GM23338 (cell line): ENCODE data around the gene CAMTA1. TPM values are rescaled to one million over a fixed set of nuclear protein-coding genes. Genes with fewer than 3 reads are reported as not detected.

Experiments
- ATAC-seq: fragments of 200-7000 bp; cut with Tn5 transposase; 3 replicates; pipeline ENCODE4 v1.9.1; 2020
- DNase-seq: peaks from one replicate; pipeline ENCODE4 v3.0.0-alpha.2; 2015; ENCODE audit warnings: low spot score
- H2AFZ ChIP-seq: fragments of 200-600 bp; sonication (generic); 2 replicates; pipeline ENCODE4 v1.8.0; 2016; ENCODE audit warnings: antibody characterized with exemption, mild to moderate bottlenecking, moderate library complexity
- H3F3A ChIP-seq: fragments of 200-600 bp; sonication (generic); replicated peaks from 2 replicates; pipeline ENCODE4 v1.8.0; 2017; ENCODE audit warnings: antibody characterized with exemption, mixed run types, low read depth
- H3K27ac ChIP-seq: fragments of 200-600 bp; sonication (generic); 2 replicates; pipeline ENCODE4 v1.6.1; 2016; ENCODE audit warnings: low read depth
- H3K27me3 ChIP-seq: fragments of 200-600 bp; sonication (generic); 2 replicates; pipeline ENCODE4 v1.8.0; 2016; ENCODE audit warnings: mild to moderate bottlenecking, mixed run types, moderate library complexity; ENCODE audit not compliant: insufficient read depth
- H3K36me3 ChIP-seq: fragments of 200-600 bp; sonication (generic); 2 replicates; pipeline ENCODE4 v1.8.0; 2016; ENCODE audit warnings: mild to moderate bottlenecking; ENCODE audit not compliant: insufficient read depth
- H3K4me1 ChIP-seq: fragments of 200-600 bp; sonication (generic); 2 replicates; pipeline ENCODE4 v1.8.0; 2016; ENCODE audit warnings: mild to moderate bottlenecking, moderate library complexity; ENCODE audit not compliant: insufficient read depth
- H3K4me2 ChIP-seq: fragments of 200-600 bp; sonication (generic); 2 replicates; pipeline ENCODE4 v1.7.1; 2017; ENCODE audit warnings: mixed run types
- H3K4me3 ChIP-seq: fragments of 200-600 bp; sonication (generic); 2 replicates; pipeline ENCODE4 v1.6.1; 2016; ENCODE audit warnings: mixed run types
- H3K79me2 ChIP-seq: fragments of 200-600 bp; sonication (generic); replicated peaks from 2 replicates; pipeline ENCODE4 v1.8.0; 2017; ENCODE audit warnings: mild to moderate bottlenecking; ENCODE audit not compliant: insufficient read depth
- H3K9me2 ChIP-seq: fragments of 200-600 bp; sonication (generic); 2 replicates; pipeline ENCODE4 v1.8.0; 2017; ENCODE audit not compliant: insufficient read depth
- H4K20me1 ChIP-seq: fragments of 200-600 bp; sonication (generic); replicated peaks from 2 replicates; pipeline ENCODE4 v1.8.0; 2017; ENCODE audit warnings: mild to moderate bottlenecking; ENCODE audit not compliant: insufficient read depth
- H3K27ac Mint-ChIP-seq: 2 replicates; pipeline ENCODE4 v1.8.0; 2020; ENCODE audit warnings: inconsistent platforms, mild to moderate bottlenecking, moderate library complexity, mixed read lengths
- H3K27me3 Mint-ChIP-seq: 3 replicates; pipeline ENCODE4 v1.8.0; 2022; ENCODE audit warnings: low read depth, mild to moderate bottlenecking, moderate library complexity, mixed read lengths, inconsistent platforms; ENCODE audit not compliant: insufficient read depth, poor library complexity
- H3K36me3 Mint-ChIP-seq: 3 replicates; pipeline ENCODE4 v1.8.0; 2021; ENCODE audit warnings: low read depth, mild to moderate bottlenecking, inconsistent platforms, moderate library complexity, mixed read lengths
- H3K4me1 Mint-ChIP-seq: 3 replicates; pipeline ENCODE4 v1.8.0; 2020; ENCODE audit warnings: mild to moderate bottlenecking, inconsistent platforms, mixed read lengths
- H3K4me3 Mint-ChIP-seq: 3 replicates; pipeline ENCODE4 v1.8.0; 2021; ENCODE audit warnings: moderate library complexity, mild to moderate bottlenecking, inconsistent platforms, mixed read lengths
- H3K9me3 Mint-ChIP-seq: 3 replicates; pipeline ENCODE4 v1.8.0; 2020; ENCODE audit warnings: moderate library complexity, mild to moderate bottlenecking, inconsistent platforms, mixed read lengths
- CREB1 ChIP-seq: fragments of 250-450 bp; sonication (Bioruptor Pico); IDR thresholded peaks from 2 replicates; pipeline ENCODE4 v1.5.0; 2020; ENCODE audit warnings: low read depth, mild to moderate bottlenecking, moderate library complexity
- EZH2phosphoT487 ChIP-seq: fragments of 200-600 bp; sonication (generic); IDR thresholded peaks from one replicate; pipeline ENCODE4 v1.8.1; 2018; ENCODE audit warnings: antibody characterized with exemption; ENCODE audit not compliant: unreplicated experiment
- JUNB ChIP-seq: IDR thresholded peaks from one replicate; pipeline ENCODE4 v1.6.1; 2016; ENCODE audit warnings: antibody characterized with exemption; ENCODE audit not compliant: unreplicated experiment
- NANOG ChIP-seq: IDR thresholded peaks from 2 replicates; pipeline ENCODE4 v1.6.1; 2016; ENCODE audit warnings: antibody characterized with exemption, borderline replicate concordance
- POLR2AphosphoS5 ChIP-seq: IDR thresholded peaks from 2 replicates; pipeline ENCODE4 v1.6.1; 2016; ENCODE audit warnings: antibody characterized with exemption, low read depth
- STAT1 ChIP-seq: IDR thresholded peaks from one replicate; pipeline ENCODE4 v1.6.1; 2016; ENCODE audit warnings: antibody characterized with exemption; ENCODE audit not compliant: unreplicated experiment
- ZNF114 ChIP-seq: fragments of 250-450 bp; sonication (Bioruptor Pico); IDR thresholded peaks from 2 replicates; pipeline ENCODE4 v1.5.0; 2020; ENCODE audit warnings: mild to moderate bottlenecking, moderate library complexity
- ZNF331 ChIP-seq: fragments of 250-450 bp; sonication (Bioruptor Pico); IDR thresholded peaks from 2 replicates; pipeline ENCODE4 v1.5.0; 2020; ENCODE audit warnings: low read depth, mild to moderate bottlenecking, moderate library complexity
- polyA plus RNA-seq: library from polyadenylated mRNA; unstranded; fragments of >200 nt; fragmentation: Nextera tagmentation; extraction: Ambion mirVana; gene quantifications from 2 replicates; pipeline ENCODE4 v1.2.1, GENCODE V29; 2016
- total RNA-seq: library from RNA; depleted of rRNA; stranded (reverse); fragments of >200 nt; shearing (Covaris generic); gene quantifications from 2 replicates; pipeline ENCODE4 v1.2.3, GENCODE V29; 2014
- TF ChIP-seq, protein P1 (sequence below), 2 experiments: fragments of 200-600 bp in 1 of 2; sonication (generic) in 1 of 2; conservative IDR thresholded peaks; 2 replicates each; pipeline versions ENCODE4 v1.5.1 to v1.6.1; 2016 to 2017; ENCODE audit warnings: antibody characterized with exemption in 2 of 2, low read depth in 2 of 2, mild to moderate bottlenecking in 2 of 2, moderate library complexity in 1 of 2
- TF ChIP-seq, protein P2 (sequence below): fragments of 250-450 bp; sonication (Bioruptor Pico); IDR thresholded peaks from 2 replicates; pipeline ENCODE4 v1.5.0; 2020; ENCODE audit warnings: mild to moderate bottlenecking, moderate library complexity

Gene CAMTA1
- total and polyA plus RNA-seq, 2 experiments from 2014 or later: 115 to 519 TPM

DNA sequence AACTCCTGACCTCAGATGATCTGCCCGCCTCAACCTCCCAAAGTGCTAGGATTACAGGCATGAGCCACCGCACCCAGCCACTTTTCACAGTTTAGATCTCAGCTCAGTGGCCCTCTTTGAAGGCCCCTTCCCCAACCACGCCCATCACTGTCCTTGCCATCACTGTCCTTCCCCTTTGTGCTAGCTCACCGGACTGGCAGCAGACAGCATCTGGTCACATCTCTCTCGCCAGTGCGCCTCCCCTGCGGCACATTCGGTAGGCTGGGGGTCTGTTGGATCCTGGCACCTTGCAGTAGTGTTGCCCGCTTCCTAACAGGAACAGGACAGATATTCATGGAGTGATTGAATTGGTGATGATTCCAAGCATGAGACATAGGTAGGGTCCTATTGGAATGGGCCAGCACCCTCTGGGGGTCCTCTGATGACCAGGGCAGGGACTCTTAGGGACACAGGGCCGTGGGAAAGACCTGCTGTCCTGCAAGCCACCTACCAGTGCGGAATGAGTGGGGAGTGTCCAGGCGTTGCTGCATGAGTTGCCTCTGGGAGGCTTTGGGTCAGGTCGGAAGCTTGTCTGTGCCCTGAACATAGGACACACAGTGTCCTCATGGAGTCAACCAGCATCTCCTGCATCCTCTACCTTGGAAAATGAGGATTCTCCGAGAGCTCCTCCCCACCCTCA is 807.0 kb downstream of the CAMTA1 start:
- TF ChIP-seq, protein P1, sequence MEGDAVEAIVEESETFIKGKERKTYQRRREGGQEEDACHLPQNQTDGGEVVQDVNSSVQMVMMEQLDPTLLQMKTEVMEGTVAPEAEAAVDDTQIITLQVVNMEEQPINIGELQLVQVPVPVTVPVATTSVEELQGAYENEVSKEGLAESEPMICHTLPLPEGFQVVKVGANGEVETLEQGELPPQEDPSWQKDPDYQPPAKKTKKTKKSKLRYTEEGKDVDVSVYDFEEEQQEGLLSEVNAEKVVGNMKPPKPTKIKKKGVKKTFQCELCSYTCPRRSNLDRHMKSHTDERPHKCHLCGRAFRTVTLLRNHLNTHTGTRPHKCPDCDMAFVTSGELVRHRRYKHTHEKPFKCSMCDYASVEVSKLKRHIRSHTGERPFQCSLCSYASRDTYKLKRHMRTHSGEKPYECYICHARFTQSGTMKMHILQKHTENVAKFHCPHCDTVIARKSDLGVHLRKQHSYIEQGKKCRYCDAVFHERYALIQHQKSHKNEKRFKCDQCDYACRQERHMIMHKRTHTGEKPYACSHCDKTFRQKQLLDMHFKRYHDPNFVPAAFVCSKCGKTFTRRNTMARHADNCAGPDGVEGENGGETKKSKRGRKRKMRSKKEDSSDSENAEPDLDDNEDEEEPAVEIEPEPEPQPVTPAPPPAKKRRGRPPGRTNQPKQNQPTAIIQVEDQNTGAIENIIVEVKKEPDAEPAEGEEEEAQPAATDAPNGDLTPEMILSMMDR (conservative IDR thresholded peaks at IDR 0.05; ENCODE audit: low read depth in 2 of 2): no peak
- TF ChIP-seq CREB1 (CRISPR knock-in tag): no peak
- TF ChIP-seq, protein P2, sequence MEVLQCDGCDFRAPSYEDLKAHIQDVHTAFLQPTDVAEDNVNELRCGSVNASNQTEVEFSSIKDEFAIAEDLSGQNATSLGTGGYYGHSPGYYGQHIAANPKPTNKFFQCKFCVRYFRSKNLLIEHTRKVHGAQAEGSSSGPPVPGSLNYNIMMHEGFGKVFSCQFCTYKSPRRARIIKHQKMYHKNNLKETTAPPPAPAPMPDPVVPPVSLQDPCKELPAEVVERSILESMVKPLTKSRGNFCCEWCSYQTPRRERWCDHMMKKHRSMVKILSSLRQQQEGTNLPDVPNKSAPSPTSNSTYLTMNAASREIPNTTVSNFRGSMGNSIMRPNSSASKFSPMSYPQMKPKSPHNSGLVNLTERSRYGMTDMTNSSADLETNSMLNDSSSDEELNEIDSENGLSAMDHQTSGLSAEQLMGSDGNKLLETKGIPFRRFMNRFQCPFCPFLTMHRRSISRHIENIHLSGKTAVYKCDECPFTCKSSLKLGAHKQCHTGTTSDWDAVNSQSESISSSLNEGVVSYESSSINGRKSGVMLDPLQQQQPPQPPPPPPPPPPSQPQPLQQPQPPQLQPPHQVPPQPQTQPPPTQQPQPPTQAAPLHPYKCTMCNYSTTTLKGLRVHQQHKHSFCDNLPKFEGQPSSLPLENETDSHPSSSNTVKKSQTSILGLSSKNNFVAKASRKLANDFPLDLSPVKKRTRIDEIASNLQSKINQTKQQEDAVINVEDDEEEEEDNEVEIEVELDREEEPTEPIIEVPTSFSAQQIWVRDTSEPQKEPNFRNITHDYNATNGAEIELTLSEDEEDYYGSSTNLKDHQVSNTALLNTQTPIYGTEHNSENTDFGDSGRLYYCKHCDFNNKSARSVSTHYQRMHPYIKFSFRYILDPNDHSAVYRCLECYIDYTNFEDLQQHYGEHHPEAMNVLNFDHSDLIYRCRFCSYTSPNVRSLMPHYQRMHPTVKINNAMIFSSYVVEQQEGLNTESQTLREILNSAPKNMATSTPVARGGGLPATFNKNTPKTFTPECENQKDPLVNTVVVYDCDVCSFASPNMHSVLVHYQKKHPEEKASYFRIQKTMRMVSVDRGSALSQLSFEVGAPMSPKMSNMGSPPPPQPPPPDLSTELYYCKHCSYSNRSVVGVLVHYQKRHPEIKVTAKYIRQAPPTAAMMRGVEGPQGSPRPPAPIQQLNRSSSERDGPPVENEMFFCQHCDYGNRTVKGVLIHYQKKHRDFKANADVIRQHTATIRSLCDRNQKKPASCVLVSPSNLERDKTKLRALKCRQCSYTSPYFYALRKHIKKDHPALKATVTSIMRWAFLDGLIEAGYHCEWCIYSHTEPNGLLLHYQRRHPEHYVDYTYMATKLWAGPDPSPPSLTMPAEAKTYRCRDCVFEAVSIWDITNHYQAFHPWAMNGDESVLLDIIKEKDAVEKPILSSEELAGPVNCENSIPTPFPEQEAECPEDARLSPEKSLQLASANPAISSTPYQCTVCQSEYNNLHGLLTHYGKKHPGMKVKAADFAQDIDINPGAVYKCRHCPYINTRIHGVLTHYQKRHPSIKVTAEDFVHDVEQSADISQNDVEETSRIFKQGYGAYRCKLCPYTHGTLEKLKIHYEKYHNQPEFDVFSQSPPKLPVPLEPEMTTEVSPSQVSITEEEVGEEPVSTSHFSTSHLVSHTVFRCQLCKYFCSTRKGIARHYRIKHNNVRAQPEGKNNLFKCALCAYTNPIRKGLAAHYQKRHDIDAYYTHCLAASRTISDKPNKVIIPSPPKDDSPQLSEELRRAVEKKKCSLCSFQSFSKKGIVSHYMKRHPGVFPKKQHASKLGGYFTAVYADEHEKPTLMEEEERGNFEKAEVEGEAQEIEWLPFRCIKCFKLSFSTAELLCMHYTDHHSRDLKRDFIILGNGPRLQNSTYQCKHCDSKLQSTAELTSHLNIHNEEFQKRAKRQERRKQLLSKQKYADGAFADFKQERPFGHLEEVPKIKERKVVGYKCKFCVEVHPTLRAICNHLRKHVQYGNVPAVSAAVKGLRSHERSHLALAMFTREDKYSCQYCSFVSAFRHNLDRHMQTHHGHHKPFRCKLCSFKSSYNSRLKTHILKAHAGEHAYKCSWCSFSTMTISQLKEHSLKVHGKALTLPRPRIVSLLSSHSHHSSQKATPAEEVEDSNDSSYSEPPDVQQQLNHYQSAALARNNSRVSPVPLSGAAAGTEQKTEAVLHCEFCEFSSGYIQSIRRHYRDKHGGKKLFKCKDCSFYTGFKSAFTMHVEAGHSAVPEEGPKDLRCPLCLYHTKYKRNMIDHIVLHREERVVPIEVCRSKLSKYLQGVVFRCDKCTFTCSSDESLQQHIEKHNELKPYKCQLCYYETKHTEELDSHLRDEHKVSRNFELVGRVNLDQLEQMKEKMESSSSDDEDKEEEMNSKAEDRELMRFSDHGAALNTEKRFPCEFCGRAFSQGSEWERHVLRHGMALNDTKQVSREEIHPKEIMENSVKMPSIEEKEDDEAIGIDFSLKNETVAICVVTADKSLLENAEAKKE: no peak
- no peak for TF ChIP-seq ZNF114 (CRISPR knock-in tag)
- no peak for TF ChIP-seq ZNF331
- no peak for TF ChIP-seq EZH2phosphoT487
- TF ChIP-seq NANOG: no peak
- TF ChIP-seq STAT1: no peak
- TF ChIP-seq POLR2AphosphoS5: no peak
- no peak for TF ChIP-seq JUNB
- Histone ChIP-seq H3K4me3 (no peak overlapping the region), H2AFZ (no peak overlapping the region), H3K27ac (no peak overlapping the region), H3K4me2 (no peak overlapping the region), H3K36me3 (no peaks in the 10 kb centered on the region), H3K9me2 (no peaks in the 10 kb centered on the region), H3F3A (no peaks in the 10 kb centered on the region), H3K79me2 (no peaks in the 10 kb centered on the region), H4K20me1 (no peaks in the 10 kb centered on the region), H3K27me3 (no peaks in the 10 kb centered on the region), H3K4me1 (no peaks in the 10 kb centered on the region)
- H3K4me3 Mint-ChIP-seq: no peak overlapping the region
- peaks cover 8% of the 10 kb centered on the region for H3K27me3 Mint-ChIP-seq
- ATAC-seq (no peak), DNase-seq (no peak)
- H3K36me3 Mint-ChIP-seq: no peaks in the 10 kb centered on the region
- H3K4me1 Mint-ChIP-seq: peaks cover 10% of the 10 kb centered on the region; the same call in 1 of the 3 replicates
- no peak overlapping the region for H3K27ac Mint-ChIP-seq
- no peaks in the 10 kb centered on the region for H3K9me3 Mint-ChIP-seq
